OCI-LY7 (cell line): ENCODE results near the gene GNAZ. TPM values are rescaled to one million over a fixed set of nuclear protein-coding genes. Genes with fewer than 3 reads are reported as not detected.

Source experiments
- BruUV-seq: library from RNA; stranded (reverse); fragments of 400-500 nt; replicated peaks from 2 replicates; lab custom pipeline; 2021; lab: Mats Ljungman, UMichigan
- CTCF ChIA-PET: fragments of 300-600 bp; sonication (Branson Sonifier 250); formaldehyde crosslinking; loops from one replicate; lab custom pipeline; 2022; ENCODE audit warnings: antibody characterized with exemption; ENCODE audit not compliant: unreplicated experiment; lab: Charles Lee
- POLR2A ChIA-PET: fragments of 300-600 bp; sonication (Branson Sonifier 250); formaldehyde crosslinking; loops from one replicate; lab custom pipeline; 2022; ENCODE audit warnings: antibody characterized with exemption; lab: Charles Lee
- DNase-seq: peaks from one replicate; pipeline ENCODE4 v3.0.0-alpha.2; 2015; ENCODE audit warnings: low spot score
- H2AFZ ChIP-seq: fragments of 200-600 bp; sonication (generic), shearing (Covaris generic); 2 replicates; pipeline ENCODE4 v1.6.1; 2014; ENCODE audit warnings: mild to moderate bottlenecking, antibody characterized with exemption, low read length, moderate library complexity
- H3K27ac ChIP-seq: fragments of 200-600 bp; sonication (generic); 2 replicates; pipeline ENCODE4 v1.5.1; 2014; ENCODE audit warnings: mixed run types, low read depth, mild to moderate bottlenecking, moderate library complexity, low read length, inconsistent platforms; ENCODE audit not compliant: poor library complexity, severe bottlenecking
- H3K36me3 ChIP-seq: fragments of 200-600 bp; sonication (generic); 2 replicates; pipeline ENCODE4 v1.6.1; 2014; ENCODE audit warnings: mild to moderate bottlenecking, antibody characterized with exemption, low read length, moderate library complexity, mixed read lengths; ENCODE audit not compliant: insufficient read depth
- H3K4me1 ChIP-seq: fragments of 200-600 bp; sonication (generic); 2 replicates; pipeline ENCODE4 v1.5.1; 2014; ENCODE audit warnings: mild to moderate bottlenecking, low read length; ENCODE audit not compliant: insufficient read depth, poor library complexity, severe bottlenecking
- H3K4me2 ChIP-seq: fragments of 200-600 bp; sonication (generic); 2 replicates; pipeline ENCODE4 v1.6.1; 2014; ENCODE audit warnings: mild to moderate bottlenecking, low read length
- H3K4me3 ChIP-seq: fragments of 200-600 bp; sonication (generic); 2 replicates; pipeline ENCODE4 v1.5.1; 2014; ENCODE audit warnings: mild to moderate bottlenecking, low read depth, low read length; ENCODE audit not compliant: poor library complexity, severe bottlenecking
- H3K79me2 ChIP-seq: fragments of 200-600 bp; sonication (generic); 2 replicates; pipeline ENCODE4 v1.6.1; 2016; ENCODE audit warnings: low read depth, mild to moderate bottlenecking, low read length, moderate library complexity, mixed read lengths; ENCODE audit not compliant: insufficient read depth
- H3K9me2 ChIP-seq: fragments of 200-600 bp; sonication (generic); 2 replicates; pipeline ENCODE4 v1.6.1; 2016; ENCODE audit warnings: mild to moderate bottlenecking, low read length, mixed read lengths; ENCODE audit not compliant: insufficient read depth
- H3K9me3 ChIP-seq: fragments of 200-600 bp; sonication (generic); 2 replicates; pipeline ENCODE4 v1.6.1; 2014; ENCODE audit warnings: mild to moderate bottlenecking, mixed run types, low read length, mixed read lengths
- H4K20me1 ChIP-seq: fragments of 200-600 bp; sonication (generic); 2 replicates; pipeline ENCODE4 v1.6.1; 2014; ENCODE audit warnings: mild to moderate bottlenecking, antibody characterized with exemption, low read length, moderate library complexity, mixed read lengths; ENCODE audit not compliant: insufficient read depth
- CTCF ChIP-seq: fragments of 200-600 bp; sonication (generic); conservative IDR thresholded peaks from 2 replicates; pipeline ENCODE4 v1.5.1; 2014; ENCODE audit warnings: mild to moderate bottlenecking, antibody characterized with exemption, low read length, moderate library complexity, mixed read lengths
- EZH2phosphoT487 ChIP-seq: fragments of 200-600 bp; sonication (generic); IDR thresholded peaks from 2 replicates; pipeline ENCODE4 v1.6.1; 2018; ENCODE audit warnings: low read depth, borderline replicate concordance, mild to moderate bottlenecking, mixed run types, antibody characterized with exemption, low read length, moderate library complexity, mixed read lengths
- intact Hi-C: fragments of 100-400 bp; cut with micrococcal nuclease; formaldehyde crosslinking; loops from one replicate; pipeline ENCODE4 v1.10.0; 2022; ENCODE audit not compliant: unreplicated experiment
- total RNA-seq, 2 experiments: library from RNA; depleted of rRNA in 1 of 2; stranded (reverse); fragments of >200 nt in 1 of 2; shearing (Covaris generic) in 1 of 2; gene quantifications; 2 replicates each; pipeline ENCODE4 v1.2.3, GENCODE V29; 2014 to 2022

Gene GNAZ
- total RNA-seq, 2 experiments from 2014 or later, result 38.5 to 46.4 TPM

GRCh38 chr22:23089010-23089409 is 18.7 kb downstream of the GNAZ start:
- ChIA-PET POLR2A (no interaction called here), CTCF (no interaction called here)
- intact Hi-C loops, result no loop called here
- H3K4me2 ChIP-seq, result no peak overlapping the region
- no peaks in the 10 kb centered on the region for H4K20me1 ChIP-seq
- H3K4me3 ChIP-seq, result no peak overlapping the region
- H2AFZ ChIP-seq, result no peak overlapping the region
- peaks cover 20% of the 10 kb centered on the region for H3K4me1 ChIP-seq
- H3K36me3 ChIP-seq, result no peaks in the 10 kb centered on the region
- H3K27ac ChIP-seq, result no peak overlapping the region
- H3K9me2 ChIP-seq, result no peaks in the 10 kb centered on the region
- no TSS peak for BruUV-seq
- TF ChIP-seq CTCF, result no peak
- TF ChIP-seq EZH2phosphoT487, result no peak
- no peak for DNase-seq
- H3K79me2 ChIP-seq, result no peaks in the 10 kb centered on the region
- H3K9me3 ChIP-seq, result no peaks in the 10 kb centered on the region

- ChIA-PET CTCF (no interaction called here), POLR2A (no interaction called here)
- Histone ChIP-seq H3K9me2 (no peaks in the 10 kb centered on the region), H3K79me2 (no peaks in the 10 kb centered on the region), H3K9me3 (no peaks in the 10 kb centered on the region), H3K4me2 (no peak overlapping the region), H3K4me1 (peaks cover 17% of the 10 kb centered on the region), H4K20me1 (no peaks in the 10 kb centered on the region), H2AFZ (no peak overlapping the region), H3K36me3 (no peaks in the 10 kb centered on the region), H3K4me3 (no peak overlapping the region), H3K27ac (no peak overlapping the region)
- TF ChIP-seq CTCF (no peak), EZH2phosphoT487 (no peak)
- no peak for DNase-seq
- BruUV-seq, result no TSS peak
- intact Hi-C loops, result no loop called here
Measured at GRCh38 chr22:23089633-23090456, 19.5 kb downstream of the GNAZ start.

- POLR2A ChIA-PET, result no interaction called here
- CTCF ChIA-PET, result interaction anchor here (0.6 kb wide), 1 partner anchor 109 kb away, joined by 3 read pairs; no protein-coding TSS in a partner anchor
- no peak for TF ChIP-seq CTCF
- no peak for TF ChIP-seq EZH2phosphoT487
- intact Hi-C loops, result no loop called here
- H3K27ac ChIP-seq, result no peak overlapping the region
- H2AFZ ChIP-seq, result no peak overlapping the region
- BruUV-seq, result no TSS peak
- no peak for DNase-seq
- no peak overlapping the region for H3K4me2 ChIP-seq
- no peak overlapping the region for H3K4me3 ChIP-seq
- no peaks in the 10 kb centered on the region for H3K79me2 ChIP-seq
- H4K20me1 ChIP-seq, result no peaks in the 10 kb centered on the region
- H3K9me3 ChIP-seq, result no peaks in the 10 kb centered on the region
- H3K4me1 ChIP-seq, result peaks cover 17% of the 10 kb centered on the region
- H3K36me3 ChIP-seq, result peaks cover 4% of the 10 kb centered on the region; the same call in 1 of the 2 replicates
- H3K9me2 ChIP-seq, result no peaks in the 10 kb centered on the region
Measured at GRCh38 chr22:23090457-23090835, 20.1 kb downstream of the GNAZ start.
